HT-29 (cell line): ENCODE measurements around the gene WDR45B. TPM values are rescaled to one million over a fixed set of nuclear protein-coding genes. Genes with fewer than 3 reads are reported as not detected.

Experiments
- DNase-seq: peaks from one replicate; pipeline ENCODE4 v3.0.0-alpha.2; 2015; ENCODE audit warnings: low spot score
- total RNA-seq: library from RNA; depleted of rRNA; stranded (reverse); fragments of >200 nt; shearing (Covaris generic); gene quantifications from 2 replicates; pipeline ENCODE4 v1.2.3, GENCODE V29; 2014

Gene WDR45B
- total RNA-seq, 1 experiment from 2014 or later = 101 TPM

DNA sequence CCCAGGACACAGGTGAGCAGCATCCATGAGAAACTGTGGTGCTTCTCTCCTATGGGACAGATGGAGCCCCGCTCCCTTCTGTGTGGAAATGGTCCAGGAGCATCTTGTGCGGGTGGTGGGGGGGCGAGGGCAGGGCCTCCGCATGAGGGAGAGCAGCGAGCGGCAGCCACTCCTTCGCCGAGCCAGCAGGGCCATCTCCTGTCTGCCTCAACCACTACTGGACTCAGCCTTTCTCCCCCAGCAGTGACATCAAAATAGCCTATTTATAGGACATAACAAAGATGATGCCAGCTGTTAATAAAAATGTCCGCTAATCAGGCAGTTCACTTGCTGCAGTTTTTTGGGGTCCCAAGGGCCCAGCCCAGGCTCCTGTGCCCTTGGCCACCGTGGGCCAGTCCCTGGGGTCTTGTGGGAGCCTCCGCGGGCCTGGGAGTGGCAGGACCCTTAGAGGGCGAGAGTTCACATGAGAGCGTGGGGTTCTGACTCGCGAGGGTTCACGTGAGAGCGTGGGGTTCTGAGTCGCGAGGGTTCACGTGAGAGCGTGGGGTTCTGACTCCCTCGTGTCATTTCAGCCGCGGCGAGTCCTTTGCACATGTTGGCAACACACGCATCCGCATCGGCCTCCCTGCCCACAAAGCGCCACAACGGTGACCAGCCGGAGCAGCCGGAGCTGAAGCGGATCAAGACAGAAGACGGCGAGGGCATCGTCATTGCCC, 47.4 kb downstream of the WDR45B start:
- no peak for DNase-seq

GRCh38 chr17:82599674-82600661, 48.3 kb downstream of the WDR45B start:
- no peak for DNase-seq

- no peak for DNase-seq
These were observed 49.8 kb downstream of the WDR45B start for GRCh38 chr17:82598256-82599119.

DNA sequence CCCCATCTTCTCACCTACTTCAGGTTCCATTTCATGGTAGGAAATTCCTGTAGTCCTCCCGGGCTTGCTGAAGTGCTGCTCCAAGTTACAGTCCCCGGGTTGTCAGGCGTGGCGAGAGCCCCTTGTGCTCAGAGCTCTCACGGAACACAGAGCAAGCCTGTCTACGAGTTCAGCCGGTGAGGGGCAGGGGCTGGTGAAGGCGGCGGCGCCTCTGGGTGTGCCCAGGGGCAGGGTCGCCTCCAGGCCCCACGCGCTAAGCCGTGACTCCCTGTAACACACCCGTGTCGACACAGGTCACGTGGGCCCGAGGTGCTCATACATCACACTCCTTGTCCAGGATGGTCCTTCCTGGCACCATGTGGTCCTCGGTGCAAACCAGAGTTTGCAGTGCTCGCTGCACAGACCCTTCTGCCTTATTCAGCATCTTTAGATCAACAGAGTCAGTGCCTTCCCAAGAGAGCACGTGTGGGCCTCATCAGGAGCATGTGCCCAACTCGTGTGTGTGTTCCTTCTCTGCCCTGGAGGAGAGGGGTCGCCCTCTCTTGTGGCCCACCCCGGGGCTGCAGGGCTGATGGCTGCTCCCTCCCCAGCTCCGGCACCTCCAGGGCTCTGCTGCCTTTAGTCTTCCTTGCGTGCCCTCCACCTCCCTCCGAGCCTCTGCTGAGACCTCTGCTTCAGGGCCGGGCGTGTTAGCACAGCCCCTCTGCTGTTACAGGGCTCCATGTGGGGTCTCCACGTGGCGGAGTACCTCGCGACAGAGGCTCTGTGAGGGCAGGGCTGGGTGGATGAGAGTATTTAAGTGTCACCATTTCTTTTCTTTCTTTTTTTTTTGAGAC, 51.2 kb downstream of the WDR45B start:
- DNase-seq = no peak

GRCh38 chr17:82596296-82596695, 51.9 kb downstream of the WDR45B start:
- no peak for DNase-seq

GRCh38 chr17:82595893-82596292, 52.4 kb downstream of the WDR45B start:
- peak; percentile 17 for DNase-seq

- DNase-seq = no peak
These were observed 53.7 kb downstream of the WDR45B start for GRCh38 chr17:82594571-82594970.

DNA sequence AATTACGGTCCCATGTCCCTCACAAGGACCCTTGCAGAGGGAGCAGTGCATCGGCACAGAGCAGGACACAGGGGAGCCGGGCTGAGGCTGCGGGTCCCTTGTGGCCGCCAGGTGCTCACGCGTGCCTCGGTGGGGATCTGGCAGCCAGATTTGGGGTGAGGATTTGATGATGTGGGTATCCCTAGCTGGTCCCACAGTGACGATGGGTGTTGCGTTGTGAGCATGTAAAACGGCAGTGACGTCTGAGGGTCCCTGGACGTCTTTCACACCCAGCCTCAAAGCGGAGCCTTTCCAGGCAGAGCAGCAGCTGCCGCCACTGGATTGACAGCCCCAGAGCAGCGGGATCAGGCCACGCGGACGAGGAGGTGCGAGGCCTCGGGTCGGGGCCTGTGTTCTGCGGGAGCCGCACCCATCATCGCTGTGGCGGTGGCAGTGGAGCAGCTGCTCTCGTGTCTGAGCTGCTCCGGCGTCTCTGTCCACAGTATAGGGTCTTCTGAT, 54.6 kb downstream of the WDR45B start:
- no peak for DNase-seq

GRCh38 chr17:82592767-82593589, 55.3 kb downstream of the WDR45B start:
- peak; percentile 72 for DNase-seq

GRCh38 chr17:82592289-82592766, 55.9 kb downstream of the WDR45B start:
- peak; percentile 54 for DNase-seq

DNA sequence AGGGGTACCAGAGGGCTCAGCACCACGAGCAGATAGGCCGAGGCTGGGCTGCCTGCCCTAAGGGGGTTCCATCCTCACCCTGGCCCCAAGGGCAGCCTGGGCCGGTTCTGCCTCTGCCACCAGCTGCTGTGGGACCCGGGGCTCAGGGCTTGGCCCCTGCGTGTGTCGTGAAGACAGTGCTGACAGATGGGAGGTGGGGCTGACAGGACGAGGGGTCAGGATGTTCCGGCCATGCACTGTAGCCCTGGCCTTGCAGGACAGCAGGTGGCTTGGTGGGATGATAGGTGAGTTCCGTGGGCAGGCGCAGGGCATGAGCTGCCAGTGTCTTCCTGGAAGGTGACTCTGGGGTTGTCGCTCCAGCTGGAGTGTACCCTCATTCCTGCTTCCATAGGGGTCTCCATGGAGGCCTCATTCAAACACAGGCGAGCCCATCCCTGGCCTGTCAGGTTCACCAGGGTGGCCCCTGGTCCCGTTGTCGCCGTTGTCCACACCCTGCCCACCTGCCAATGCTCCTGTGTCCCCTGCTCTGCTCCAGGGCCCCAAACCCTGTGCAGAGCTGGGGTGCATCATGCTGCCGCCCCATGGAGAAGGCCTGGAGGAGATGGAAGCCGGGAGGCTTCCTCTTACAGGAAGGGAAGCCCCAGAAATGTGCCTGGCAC, 57.2 kb downstream of the WDR45B start:
- no peak for DNase-seq

- DNase-seq = no peak
These were observed 58.0 kb downstream of the WDR45B start for GRCh38 chr17:82590216-82590615.

DNA sequence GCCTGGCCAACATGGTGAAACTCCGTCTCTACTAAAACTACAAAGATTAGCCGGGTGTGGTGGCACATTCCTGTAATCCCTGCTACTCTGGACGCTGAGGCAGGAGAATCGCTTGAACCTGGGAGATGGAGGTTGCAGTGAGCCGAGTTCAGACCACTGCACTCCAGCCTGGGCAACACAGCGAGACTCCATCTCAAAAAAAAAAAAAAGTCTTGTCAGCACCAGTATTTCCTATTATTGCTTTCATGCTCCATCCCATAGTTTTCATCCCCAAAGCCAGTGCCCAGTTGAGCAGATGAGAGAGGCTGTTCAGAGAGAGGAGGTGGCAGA, 58.4 kb downstream of the WDR45B start:
- DNase-seq = no peak

- DNase-seq = no peak
These were observed 59.7 kb downstream of the WDR45B start for GRCh38 chr17:82588266-82589175.

- no peak for DNase-seq
These were observed 60.8 kb downstream of the WDR45B start for GRCh38 chr17:82587234-82588086.

DNA sequence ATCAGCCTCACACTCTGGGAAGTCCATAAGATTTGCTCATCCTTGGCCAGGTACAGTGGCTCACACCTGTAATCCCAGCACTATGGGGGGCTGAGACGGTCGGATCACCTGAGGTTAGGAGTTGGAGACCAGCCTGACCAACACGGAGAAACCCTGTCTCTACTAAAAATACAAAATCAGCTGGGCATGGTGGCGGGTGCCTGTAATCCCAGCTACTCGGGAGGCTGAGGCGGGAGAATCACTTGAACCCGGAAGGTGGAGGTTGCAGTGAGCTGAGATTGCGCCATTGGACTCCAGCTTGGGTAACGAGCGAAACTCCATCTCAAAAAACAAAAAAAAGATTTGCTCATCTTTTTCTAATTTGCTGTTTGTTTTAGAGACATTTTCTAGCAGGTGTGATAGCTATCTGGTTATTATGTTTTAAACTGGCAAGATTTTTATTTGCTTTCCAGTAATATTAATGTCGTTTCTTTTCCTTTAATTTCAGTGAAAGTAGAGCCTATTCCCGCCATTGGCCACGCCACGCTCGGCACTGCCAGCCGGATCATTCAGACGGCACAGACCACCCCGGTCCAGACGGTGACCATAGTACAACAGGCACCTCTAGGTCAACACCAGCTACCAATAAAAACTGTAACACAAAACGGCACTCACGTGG, 61.5 kb downstream of the WDR45B start:
- DNase-seq = no peak
